Measurements from ENCODE around the gene OGFOD2.

DNA sequence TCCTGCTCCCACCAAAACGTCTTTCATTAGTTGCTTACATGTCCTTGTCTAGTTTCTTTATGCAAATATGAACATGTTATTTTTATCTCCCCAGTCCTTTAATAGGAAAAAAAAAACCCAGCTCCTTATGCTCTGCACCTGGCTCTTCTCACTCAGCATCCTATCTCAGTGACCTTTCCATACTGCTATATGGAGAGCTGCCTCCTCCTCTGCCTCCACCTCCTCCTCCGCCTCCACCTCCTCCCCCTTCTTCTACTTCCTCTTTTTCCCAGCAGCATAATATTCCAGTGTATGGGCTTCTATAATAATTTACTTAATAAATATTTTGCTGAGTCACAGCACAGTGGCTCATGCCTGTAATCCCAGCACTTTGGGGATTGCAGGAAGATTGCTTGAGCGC, 40.3 kb upstream of the OGFOD2 start:
- TF ChIP-seq POLR2A (IDR thresholded peaks at IDR 0.05) (no peak), CTCF (IDR thresholded peaks at IDR 0.05) (no peak), EP300 (IDR thresholded peaks at IDR 0.05) (no peak)
